HG03457 (cell line): Measurements from ENCODE around the gene UROC1.

Source experiments
- ATAC-seq: cut with Tn5 transposase; IDR thresholded peaks from one replicate; pipeline ENCODE4 v1.9.1; 2021; ENCODE audit warnings: moderate number of reproducible peaks; ENCODE audit not compliant: unreplicated experiment

Gene UROC1

GRCh38 chr3:126517986-126518778 lies 609 bp upstream of the UROC1 start:
- no peak for ATAC-seq

GRCh38 chr3:126516936-126517290 lies 660 bp downstream of the UROC1 start:
- no peak for ATAC-seq

DNA sequence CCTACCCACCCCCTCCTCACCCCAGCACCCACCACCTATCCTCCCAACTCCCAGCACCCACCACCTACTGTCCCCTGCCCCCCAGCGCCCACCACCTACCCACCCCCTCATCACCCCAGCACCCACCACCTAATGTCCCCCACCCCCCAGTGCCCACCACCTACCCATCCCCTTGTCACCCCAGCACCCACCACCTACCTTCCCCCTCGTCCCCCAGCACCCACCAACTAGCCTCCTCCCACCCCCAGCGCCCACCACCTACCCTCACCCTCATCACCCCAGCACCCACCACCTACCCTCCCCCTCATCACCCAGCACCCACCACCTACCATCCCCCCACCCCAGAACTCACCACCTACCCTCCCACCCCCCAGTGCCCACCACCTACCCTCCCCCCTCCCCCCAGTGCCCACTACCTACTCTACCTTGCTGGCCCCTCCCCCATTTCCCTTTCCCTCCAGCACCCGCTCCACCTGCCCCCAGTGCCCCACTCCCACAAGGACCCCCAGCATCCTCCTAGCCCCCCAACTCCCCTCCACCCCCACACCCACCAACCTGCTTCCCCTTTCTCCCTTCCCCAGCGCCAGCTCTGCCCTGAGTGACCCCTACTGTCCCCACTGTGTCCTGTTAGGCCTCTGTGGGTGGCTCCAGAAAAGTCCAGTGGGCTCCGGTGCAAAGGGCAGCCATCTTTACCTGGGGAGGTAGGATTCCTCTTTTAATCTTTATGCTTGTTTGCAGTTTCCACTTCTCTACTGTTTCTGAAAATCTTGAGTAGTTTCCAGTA lies 1.2 kb downstream of the UROC1 start:
- ATAC-seq, result no peak

- no peak for ATAC-seq
Measured at GRCh38 chr3:126515066-126515706, 2.4 kb downstream of the UROC1 start.

DNA sequence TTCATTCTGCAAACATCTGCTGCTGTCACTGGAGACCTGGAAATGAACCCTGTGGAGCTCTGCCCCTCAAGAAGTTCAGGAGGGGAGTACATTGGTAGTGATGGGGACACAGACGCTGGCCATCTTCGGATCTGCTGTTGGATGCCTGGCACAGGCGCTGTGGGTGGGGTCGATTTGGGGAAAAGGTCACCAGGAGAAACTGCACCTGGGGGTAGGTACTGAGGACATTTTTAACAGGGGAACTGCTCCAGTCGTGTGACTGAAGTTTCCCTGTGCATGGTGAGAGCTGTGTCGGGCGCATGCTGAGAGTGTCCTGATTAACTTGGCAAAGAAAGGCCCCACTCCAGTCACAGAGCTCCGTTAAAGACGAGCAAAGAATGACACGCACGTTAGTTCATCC lies 3.4 kb downstream of the UROC1 start:
- no peak for ATAC-seq

DNA sequence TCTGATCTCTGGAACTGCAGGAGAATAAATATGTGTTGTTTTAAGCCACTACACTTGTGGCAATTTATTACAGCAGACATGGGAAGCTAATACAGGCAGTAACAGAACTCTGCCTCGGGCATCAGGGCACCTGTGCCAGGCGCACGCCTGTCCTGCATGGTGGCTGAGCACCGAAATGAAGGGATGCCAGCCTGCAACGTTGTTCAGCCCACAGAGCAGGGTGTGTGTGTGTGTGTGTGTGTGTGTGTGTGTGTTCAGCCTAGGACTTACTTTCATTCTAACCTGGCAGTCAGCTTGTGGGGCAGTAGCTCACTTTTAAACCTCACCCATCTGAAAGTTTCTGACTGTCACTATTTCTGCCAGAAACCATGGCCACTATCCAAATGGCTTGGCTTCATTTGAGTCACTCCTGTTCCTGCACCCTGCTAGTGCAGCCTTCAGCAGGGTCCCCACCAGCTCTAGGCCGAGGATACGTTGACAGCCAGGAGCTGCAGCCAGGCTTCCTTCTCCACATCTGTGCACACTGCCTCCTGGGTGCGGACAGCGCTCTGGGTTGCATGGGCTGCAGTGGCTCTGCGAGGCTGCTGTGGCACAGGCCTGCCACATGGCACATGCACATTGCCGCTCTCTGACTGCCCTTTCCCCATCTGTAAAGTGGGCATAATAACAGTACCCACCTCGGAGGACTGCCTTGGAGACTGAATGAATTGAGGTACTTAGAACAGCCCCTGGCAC lies 4.5 kb downstream of the UROC1 start:
- ATAC-seq, result no peak

GRCh38 chr3:126512026-126512425 lies 5.5 kb downstream of the UROC1 start:
- ATAC-seq, result no peak

DNA sequence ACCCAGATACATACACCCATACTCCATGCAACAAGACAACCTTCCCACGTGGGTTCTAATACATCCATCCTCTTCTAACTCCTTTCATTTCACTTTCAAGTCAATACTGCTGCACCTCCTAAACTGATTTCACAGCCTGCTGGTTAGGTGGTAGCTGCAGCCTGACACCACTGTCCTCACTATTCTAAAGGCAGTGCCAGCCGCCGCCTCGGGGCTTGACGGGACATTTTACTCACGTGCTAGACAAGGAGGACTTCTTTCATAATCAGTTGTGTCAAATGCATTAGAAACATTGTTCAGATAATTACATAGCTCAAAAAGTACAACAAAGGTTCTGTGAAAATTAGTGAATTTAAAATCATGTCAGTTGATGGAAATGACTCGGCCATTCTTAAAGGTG lies 6.3 kb downstream of the UROC1 start:
- ATAC-seq, result no peak

DNA sequence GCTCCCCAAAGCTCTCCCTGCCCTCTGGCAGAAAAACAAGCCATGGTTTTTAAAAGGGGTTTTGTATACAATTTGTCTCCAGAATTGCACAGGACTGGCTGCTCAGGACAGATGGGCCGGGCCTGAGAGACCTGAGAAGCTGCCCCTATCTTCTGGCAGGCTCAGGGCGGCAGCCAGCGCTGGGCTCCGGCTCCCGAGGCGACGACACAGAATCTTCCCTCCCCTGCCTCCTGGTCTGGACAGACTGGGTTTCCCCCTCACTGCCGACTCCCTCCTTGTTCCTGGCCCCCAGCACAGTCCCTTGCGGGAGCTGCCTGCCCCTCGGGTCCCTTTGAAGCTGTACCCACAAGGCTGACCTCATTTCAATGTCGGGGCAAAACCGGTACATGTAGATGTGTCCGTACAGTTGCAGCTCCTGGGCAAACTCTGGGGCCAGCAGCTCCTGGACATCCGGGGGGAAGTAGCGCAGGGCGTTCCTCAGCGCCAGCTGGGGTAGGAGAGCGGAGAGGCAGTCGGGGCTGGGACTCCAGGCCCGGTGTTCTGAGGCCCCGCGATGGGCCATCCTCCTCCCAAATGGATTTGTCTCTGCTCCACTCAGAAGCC lies 7.2 kb downstream of the UROC1 start:
- ATAC-seq, result no peak

GRCh38 chr3:126509597-126510307 lies 7.8 kb downstream of the UROC1 start:
- no peak for ATAC-seq

DNA sequence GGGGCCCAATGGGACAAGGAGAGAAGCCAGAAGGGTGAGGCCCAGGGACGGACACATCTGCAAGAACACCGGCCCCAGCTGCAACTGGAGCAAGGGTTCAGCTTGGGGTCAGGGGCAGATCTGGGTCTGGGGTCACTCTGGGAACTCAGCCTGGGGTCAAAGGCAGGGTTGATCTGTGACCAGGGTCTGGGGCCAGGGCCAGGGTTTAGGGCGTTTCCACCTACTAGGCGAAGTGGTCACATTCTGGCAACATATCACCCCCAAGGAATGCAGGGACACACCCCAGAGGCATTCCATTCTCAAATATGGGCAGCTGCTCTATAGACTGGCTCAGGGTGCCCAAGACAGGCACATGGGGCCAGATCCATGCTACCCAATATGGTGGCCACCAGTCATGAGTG lies 9.0 kb downstream of the UROC1 start:
- no peak for ATAC-seq

GRCh38 chr3:126507886-126508285 lies 9.7 kb downstream of the UROC1 start:
- no peak for ATAC-seq

DNA sequence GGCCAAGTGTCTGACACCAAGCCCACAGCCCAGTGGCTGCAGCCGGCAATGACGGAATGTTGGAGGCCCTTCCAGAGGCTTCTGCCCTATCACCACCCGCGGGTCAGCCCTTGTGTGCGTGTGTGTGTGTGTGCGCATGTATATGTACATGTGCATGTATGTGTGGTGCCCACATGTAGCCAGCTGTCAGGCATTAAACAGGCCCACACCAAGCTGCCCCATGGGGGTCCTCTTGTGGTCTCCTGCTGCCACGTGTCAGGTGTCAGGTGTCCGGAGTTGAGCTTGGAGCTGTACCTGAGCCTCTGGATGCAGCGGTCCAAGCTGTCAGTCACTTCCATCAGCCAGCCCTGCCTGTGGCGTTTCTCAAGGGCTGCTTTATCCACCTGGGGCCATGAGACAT lies 13.9 kb downstream of the UROC1 start:
- ATAC-seq, result no peak

DNA sequence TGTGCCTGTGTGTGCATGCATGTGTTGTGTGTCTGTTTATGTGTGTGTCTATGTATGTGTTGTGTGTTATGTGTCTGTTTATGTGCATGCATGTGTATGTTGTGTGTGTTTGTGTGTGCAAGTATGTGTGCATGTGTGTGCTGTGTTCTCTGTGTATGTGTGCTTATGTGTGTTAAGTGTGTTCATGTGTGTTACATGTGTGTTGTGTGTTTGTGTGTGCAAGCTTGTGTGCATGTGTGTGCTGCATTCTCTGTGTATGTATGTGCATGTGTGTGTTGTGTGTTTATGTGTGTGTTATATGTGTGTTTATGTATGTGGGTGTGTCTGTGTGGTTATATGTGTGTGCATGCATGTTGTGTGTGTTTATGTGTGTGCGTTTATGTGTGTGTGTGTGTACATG lies 14.9 kb downstream of the UROC1 start:
- no peak for ATAC-seq

DNA sequence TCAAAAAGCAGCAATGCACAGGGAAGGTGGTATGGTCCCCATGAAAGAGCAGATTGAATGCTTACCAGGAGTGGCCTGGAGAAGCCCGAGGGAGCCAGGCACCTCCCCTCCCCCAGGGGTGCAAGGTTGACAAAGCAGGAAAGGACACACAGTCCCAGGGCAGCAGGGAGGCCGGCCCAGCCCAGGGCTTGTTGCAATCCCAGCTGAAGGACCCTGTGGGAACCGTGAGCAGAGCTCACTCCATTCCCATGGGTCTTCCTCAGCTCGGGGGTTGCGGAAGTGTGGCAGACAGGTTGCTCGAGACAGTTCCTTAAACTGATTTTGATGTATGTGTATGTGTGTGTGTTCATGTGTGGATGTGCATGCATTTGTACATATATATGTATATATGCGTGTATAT lies 15.8 kb downstream of the UROC1 start:
- ATAC-seq, result no peak

DNA sequence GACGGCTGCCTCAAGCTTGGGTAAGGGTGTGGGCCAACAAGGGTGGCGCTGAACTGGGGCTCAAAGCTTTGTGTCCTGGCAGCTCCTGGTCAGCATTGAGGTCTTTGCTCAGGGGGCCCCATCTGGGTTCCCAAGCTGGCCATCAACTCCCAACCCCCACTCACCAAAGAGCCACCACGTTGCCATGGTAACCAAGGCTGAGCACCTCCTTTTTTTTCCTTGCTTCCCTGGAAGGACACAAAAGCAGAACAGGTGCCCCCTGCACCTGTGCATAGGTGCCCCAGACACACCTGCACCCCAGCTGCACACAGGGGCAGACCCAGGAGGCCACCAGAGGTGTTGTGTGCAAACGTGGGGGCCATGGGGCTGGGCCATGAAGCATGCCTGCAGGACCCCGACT lies 16.5 kb downstream of the UROC1 start:
- no peak for ATAC-seq

DNA sequence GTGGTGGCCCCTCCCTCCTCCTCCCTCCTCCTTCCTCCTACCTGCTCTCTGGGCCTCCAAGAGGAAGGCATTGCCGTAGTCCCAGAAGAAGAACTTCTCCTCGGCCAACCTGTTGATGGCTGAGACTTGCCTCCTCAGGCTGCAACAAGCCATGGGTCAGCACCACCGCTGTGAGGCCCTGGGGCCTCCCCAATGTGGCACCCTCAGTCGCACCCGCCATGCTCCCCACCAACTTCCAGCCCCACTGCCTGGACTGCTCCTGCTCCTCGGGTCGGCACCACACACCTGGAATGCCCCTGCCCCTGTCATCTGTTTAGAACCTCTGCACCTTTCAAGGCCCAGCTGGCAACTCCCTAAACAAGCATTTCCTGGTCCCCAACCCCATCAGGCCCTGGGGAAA lies 17.6 kb downstream of the UROC1 start:
- no peak for ATAC-seq

- no peak for ATAC-seq
Measured at GRCh38 chr3:126499401-126499800, 18.2 kb downstream of the UROC1 start.

- no peak for ATAC-seq
Measured at GRCh38 chr3:126498929-126499328, 18.6 kb downstream of the UROC1 start.

DNA sequence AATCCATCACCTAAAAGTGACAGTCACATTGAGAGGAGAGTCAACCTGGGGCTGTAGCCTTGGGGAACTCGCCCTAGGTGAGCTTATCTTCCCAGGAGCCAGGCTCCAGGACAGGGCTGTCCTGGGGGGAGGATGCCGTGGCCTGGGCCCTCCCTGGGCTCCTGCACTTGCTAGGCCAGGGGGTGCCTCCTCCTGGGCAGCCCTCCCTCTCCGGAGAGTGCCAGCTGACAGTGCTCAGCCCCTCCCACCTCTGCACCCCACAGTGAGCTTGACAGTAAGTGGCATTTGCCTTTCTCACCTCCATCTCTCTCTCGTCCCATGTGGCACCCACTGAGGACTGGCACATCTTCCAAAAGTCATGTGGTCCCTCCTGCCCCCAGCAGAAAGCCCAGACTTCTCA lies 19.1 kb downstream of the UROC1 start:
- no peak for ATAC-seq
